Common myeloid progenitor, CD34-positive (primary cell): ENCODE results near the gene MANSC4.

Experiments
- CTCF ChIA-PET: fragments of 350-600 bp; sonication (Branson Sonifier 250); formaldehyde crosslinking; loops from one replicate; lab custom pipeline; 2021; ENCODE audit warnings: antibody characterized with exemption; lab: Charles Lee
- POLR2A ChIA-PET: fragments of 350-600 bp; sonication (Branson Sonifier 250); formaldehyde crosslinking; loops from one replicate; lab custom pipeline; 2021; ENCODE audit warnings: antibody characterized with exemption; lab: Charles Lee
- DNase-seq, 3 donors: peaks; one replicate each; pipeline versions ENCODE4 v3.0.0 to v3.0.0-alpha.2; 2013
- H3K27ac ChIP-seq, 2 experiments: 1 replicate in 1 of 2; 2 replicates in 1 of 2; pipeline ENCODE4 v1.7.0; 2013; ENCODE audit warnings: inconsistent platforms in 2 of 2, low read length in 2 of 2, mild to moderate bottlenecking in 2 of 2, low read depth in 1 of 2, moderate library complexity in 1 of 2; ENCODE audit not compliant: severe bottlenecking in 2 of 2, insufficient read depth in 1 of 2, poor library complexity in 1 of 2
- H3K27me3 ChIP-seq, 5 experiments: replicated peaks in 2 of 5; 1 replicate in 3 of 5; 2 replicates in 2 of 5; pipeline versions ENCODE4 v1.6.1 to v1.7.0; 2013; ENCODE audit warnings: low read length in 4 of 5, mild to moderate bottlenecking in 2 of 5, moderate library complexity in 2 of 5, inconsistent platforms in 1 of 5; ENCODE audit not compliant: insufficient read depth in 5 of 5, control insufficient read depth in 4 of 5
- H3K36me3 ChIP-seq, 4 experiments: 1 replicate in 2 of 4; 2 replicates in 2 of 4; pipeline versions ENCODE4 v1.6.1 to v1.7.0; 2013; ENCODE audit warnings: low read length in 3 of 4, control low read depth in 1 of 4, mild to moderate bottlenecking in 1 of 4; ENCODE audit not compliant: control insufficient read depth in 4 of 4, insufficient read depth in 4 of 4
- H3K4me1 ChIP-seq, 4 experiments: 1 replicate in 3 of 4; 2 replicates in 1 of 4; pipeline versions ENCODE4 v1.6.1 to v1.7.1; 2013; ENCODE audit warnings: low read length in 3 of 4, mild to moderate bottlenecking in 3 of 4, control low read depth in 1 of 4, inconsistent platforms in 1 of 4, moderate library complexity in 1 of 4; ENCODE audit not compliant: control insufficient read depth in 4 of 4, insufficient read depth in 4 of 4; ENCODE audit errors: control extremely low read depth in 1 of 4
- H3K4me3 ChIP-seq, 7 experiments: 1 replicate in 4 of 7; 2 replicates in 3 of 7; pipeline versions ENCODE4 v1.5.1 to v1.7.0; 2013; ENCODE audit warnings: mild to moderate bottlenecking in 7 of 7, low read length in 6 of 7, moderate library complexity in 6 of 7, inconsistent platforms in 2 of 7, low read depth in 2 of 7, control low read depth in 1 of 7; ENCODE audit not compliant: insufficient read depth in 4 of 7, control insufficient read depth in 1 of 7; ENCODE audit errors: extremely low read depth in 1 of 7
- H3K9me3 ChIP-seq, 5 experiments: 1 replicate in 4 of 5; 2 replicates in 1 of 5; pipeline versions ENCODE4 v1.6.1 to v1.7.1; 2013; ENCODE audit warnings: low read length in 4 of 5, mild to moderate bottlenecking in 2 of 5, inconsistent platforms in 1 of 5, low read depth in 1 of 5, moderate library complexity in 1 of 5; ENCODE audit not compliant: control insufficient read depth in 4 of 5, insufficient read depth in 2 of 5; ENCODE audit errors: control extremely low read depth in 1 of 5
- WGBS: methylation state at CpG from one replicate; pipeline ENCODE4 v1.1.5; 2013; ENCODE audit not compliant: insufficient coverage; 5-methylcytosine and 5-hydroxymethylcytosine counted together

Gene MANSC4

DNA sequence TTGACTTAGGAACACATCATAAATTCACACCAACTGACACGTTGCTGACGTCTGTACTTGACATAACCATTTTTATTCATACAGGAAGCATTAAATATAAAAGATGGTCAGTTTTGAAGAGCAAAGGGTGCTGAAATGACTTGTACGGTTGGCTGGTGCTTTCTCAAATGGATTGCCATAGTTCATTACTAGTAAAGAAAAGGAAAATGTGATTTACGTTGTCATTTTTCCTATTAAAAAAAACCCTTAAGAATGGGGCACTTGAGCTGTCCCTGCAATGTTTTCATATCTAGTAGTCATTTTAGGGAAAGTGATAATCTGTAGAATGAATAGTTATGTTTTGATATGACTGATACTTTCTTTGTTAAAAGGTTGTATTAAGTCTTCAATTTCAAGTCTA lies 22.5 kb upstream of the MANSC4 start:
- Histone ChIP-seq H3K36me3 (peaks cover 9 to 31% (median 15%) of the 10 kb centered on the region in 4 experiments), H3K27me3 (no peaks in the 10 kb centered on the region), H3K4me3 (no peak overlapping the region), H3K9me3 (no peaks in the 10 kb centered on the region), H3K27ac (no peak overlapping the region), H3K4me1 (peaks cover 5 to 21% (median 9%) of the 10 kb centered on the region in 4 experiments)
- 100% methylated on average over 1 of the region's 4 CpGs for WGBS
- ChIA-PET CTCF (interaction anchor here (0.7 to 1.2 kb wide), 2 partner anchors 14 to 69 kb away, joined by 3 read pairs; no protein-coding TSS in a partner anchor), POLR2A (interaction anchor here (0.6 kb wide), 1 partner anchor 31 kb away, joined by 3 read pairs; no protein-coding TSS in a partner anchor)
- no peak for DNase-seq

GRCh38 chr12:27801630-27802029 lies 21.6 kb upstream of the MANSC4 start:
- no peaks in the 10 kb centered on the region for H3K9me3 ChIP-seq
- H3K4me1 ChIP-seq = peaks cover 0 to 12% (median 3%) of the 10 kb centered on the region in 4 experiments
- no peak overlapping the region for H3K4me3 ChIP-seq
- no peak for DNase-seq
- 95% methylated on average over 3 of the region's 5 CpGs for WGBS
- ChIA-PET CTCF (interaction anchor here (0.6 to 1.2 kb wide), 2 partner anchors 13 to 21 kb away, joined by 3 read pairs; no protein-coding TSS in a partner anchor), POLR2A (no interaction called here)
- no peaks in the 10 kb centered on the region for H3K27me3 ChIP-seq
- no peak overlapping the region for H3K27ac ChIP-seq
- H3K36me3 ChIP-seq = peaks cover 9 to 38% (median 22%) of the 10 kb centered on the region in 4 experiments

DNA sequence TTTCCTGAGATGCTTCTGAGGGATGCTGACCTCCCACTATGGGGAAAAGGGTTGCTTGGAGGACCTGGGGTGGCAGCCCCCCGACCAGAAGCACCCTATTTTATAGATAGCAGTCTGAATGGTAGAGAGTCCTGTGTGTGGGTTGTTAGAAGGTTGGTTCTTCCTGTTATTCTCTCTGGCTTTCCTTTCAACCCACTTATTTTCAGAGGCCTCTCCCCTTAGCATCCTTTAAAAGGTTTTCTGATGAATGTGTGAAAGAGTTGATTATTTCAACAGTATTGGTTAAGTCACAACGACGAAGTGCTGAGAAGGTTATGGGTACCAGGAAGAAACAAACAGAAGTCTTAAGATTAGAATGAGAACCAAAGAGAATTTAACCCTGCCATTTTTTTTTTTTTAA lies 20.8 kb upstream of the MANSC4 start:
- Histone ChIP-seq H3K27me3 (no peaks in the 10 kb centered on the region), H3K9me3 (no peaks in the 10 kb centered on the region), H3K4me1 (peaks cover 0 to 10% (median 3%) of the 10 kb centered on the region in 4 experiments), H3K27ac (no peak overlapping the region), H3K36me3 (peaks cover 10 to 43% (median 25%) of the 10 kb centered on the region in 4 experiments), H3K4me3 (no peak overlapping the region)
- ChIA-PET CTCF (interaction anchor here (1.2 kb wide), 1 partner anchor 20 kb away, joined by 4 read pairs; no protein-coding TSS in a partner anchor), POLR2A (no interaction called here)
- no peak for DNase-seq
- WGBS = 80% methylated on average over 2 of the region's 3 CpGs

GRCh38 chr12:27797301-27798025 lies 17.4 kb upstream of the MANSC4 start:
- ChIA-PET CTCF (no interaction called here), POLR2A (interaction anchor here (0.7 kb wide), 1 partner anchor 65 kb away, joined by 3 read pairs; no protein-coding TSS in a partner anchor)
- Histone ChIP-seq H3K27ac (no peak overlapping the region), H3K4me1 (no peaks in the 10 kb centered on the region), H3K36me3 (peaks cover 15 to 72% (median 47%) of the 10 kb centered on the region in 4 experiments), H3K27me3 (no peaks in the 10 kb centered on the region), H3K9me3 (no peaks in the 10 kb centered on the region), H3K4me3 (no peak overlapping the region)
- 95% methylated on average over 24 of the region's 24 CpGs for WGBS
- DNase-seq = no peak

DNA sequence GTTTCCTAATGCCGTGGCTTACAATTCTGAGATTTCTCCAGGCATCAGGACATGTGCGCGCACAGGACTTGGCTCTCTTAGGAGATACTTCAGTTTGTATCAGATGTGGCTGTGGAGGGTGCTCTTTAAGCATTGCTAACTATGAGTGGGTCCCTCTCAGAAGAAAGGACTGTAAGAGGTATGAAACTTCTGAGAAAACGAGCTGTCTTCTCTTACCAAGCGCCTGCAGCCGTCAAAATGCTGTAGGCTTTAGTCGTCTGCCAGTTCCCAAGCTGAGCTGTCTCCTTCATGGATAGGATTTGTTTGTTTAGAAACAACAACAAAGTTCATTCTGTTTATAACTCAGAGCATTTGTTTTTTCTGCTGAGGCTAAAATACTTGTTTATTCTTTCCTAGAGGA lies 16.1 kb upstream of the MANSC4 start:
- Histone ChIP-seq H3K9me3 (no peaks in the 10 kb centered on the region), H3K36me3 (peaks cover 15 to 79% (median 58%) of the 10 kb centered on the region in 4 experiments), H3K27me3 (no peaks in the 10 kb centered on the region), H3K4me3 (no peak overlapping the region), H3K4me1 (no peaks in the 10 kb centered on the region), H3K27ac (no peak overlapping the region)
- WGBS = 97% methylated on average over 4 of the region's 7 CpGs
- ChIA-PET CTCF (interaction anchor here (0.7 kb wide), 1 partner anchor 630 kb away, joined by 3 read pairs; no protein-coding TSS in a partner anchor), POLR2A (no interaction called here)
- DNase-seq = no peak

DNA sequence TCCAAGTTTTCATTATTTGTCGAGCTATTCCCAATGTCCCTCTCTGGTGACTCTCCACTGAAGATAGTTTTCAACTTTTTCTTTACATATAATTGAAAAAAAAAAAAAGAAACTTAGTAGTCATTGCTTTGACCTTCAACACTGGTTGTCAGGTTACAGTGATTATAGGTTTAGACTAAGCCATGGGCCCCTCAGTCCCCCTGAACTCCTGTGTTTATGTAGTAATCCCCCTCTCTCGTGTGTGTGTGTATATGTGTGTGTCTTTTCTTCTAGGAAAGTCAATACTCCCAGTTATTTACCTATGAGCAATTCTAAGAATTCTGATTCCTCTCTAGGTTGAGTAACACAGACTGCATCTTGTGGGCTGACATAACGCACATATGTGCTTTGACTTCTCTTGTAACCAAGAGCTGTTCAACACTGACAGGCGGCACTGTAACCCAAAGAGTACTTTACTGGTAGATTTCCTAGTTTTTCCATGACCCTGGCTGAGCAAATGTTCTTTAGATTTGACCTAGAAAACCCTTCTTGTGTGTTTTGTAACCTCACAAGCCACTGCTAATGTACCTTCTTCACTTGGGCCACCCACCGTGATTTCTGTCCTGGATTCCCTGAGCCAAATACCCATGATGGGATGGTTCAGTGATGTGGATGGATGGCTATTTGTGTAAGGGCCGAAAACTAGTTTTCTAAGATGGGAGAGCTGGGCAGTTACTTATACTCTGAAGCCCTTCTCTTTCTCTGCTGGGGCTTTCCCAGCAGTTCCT lies 15.0 kb upstream of the MANSC4 start:
- WGBS = 100% methylated on average over 2 of the region's 6 CpGs
- ChIA-PET POLR2A (no interaction called here), CTCF (interaction anchor here (0.7 kb wide), 1 partner anchor 631 kb away, joined by 3 read pairs; no protein-coding TSS in a partner anchor)
- Histone ChIP-seq H3K4me1 (no peaks in the 10 kb centered on the region), H3K4me3 (no peak overlapping the region), H3K27ac (no peak overlapping the region), H3K36me3 (peaks cover 15 to 80% (median 58%) of the 10 kb centered on the region in 4 experiments), H3K27me3 (no peaks in the 10 kb centered on the region), H3K9me3 (no peaks in the 10 kb centered on the region)
- no peak for DNase-seq
